Type B pancreatic cell (in vitro differentiated cells): Measurements from ENCODE around the gene GJB5. TPM values are rescaled to one million over a fixed set of nuclear protein-coding genes. Genes with fewer than 3 reads are reported as not detected.

Experiments
- DNase-seq: peaks from one replicate; pipeline ENCODE4 v3.0.0; 2021; ENCODE audit warnings: mixed read lengths; ENCODE audit not compliant: unreplicated experiment; ENCODE audit errors: extremely low spot score
- H3K27ac Mint-ChIP-seq: 2 replicates; pipeline ENCODE4 v1.8.0; 2021; ENCODE audit warnings: mild to moderate bottlenecking, mixed read lengths
- H3K27me3 Mint-ChIP-seq: 2 replicates; pipeline ENCODE4 v1.8.0; 2021; ENCODE audit warnings: mixed read lengths
- H3K36me3 Mint-ChIP-seq: 2 replicates; pipeline ENCODE4 v1.8.0; 2021; ENCODE audit warnings: mixed read lengths
- H3K4me1 Mint-ChIP-seq: one replicate; pipeline ENCODE4 v1.8.0; 2021; ENCODE audit warnings: mixed read lengths; ENCODE audit not compliant: unreplicated experiment
- H3K4me3 Mint-ChIP-seq: 2 replicates; pipeline ENCODE4 v1.8.0; 2021; ENCODE audit warnings: mild to moderate bottlenecking, mixed read lengths
- H3K9me3 Mint-ChIP-seq: 2 replicates; pipeline ENCODE4 v1.8.0; 2021; ENCODE audit warnings: mixed read lengths
- CTCF ChIP-seq: fragments of 200-600 bp; sonication (generic); conservative IDR thresholded peaks from 2 replicates; pipeline ENCODE4 v1.5.0; 2021; ENCODE audit warnings: antibody characterized with exemption, mild to moderate bottlenecking
- total RNA-seq: library from RNA; stranded (reverse); gene quantifications from 2 replicates; pipeline ENCODE4 v1.2.1, GENCODE V29; 2021; ENCODE audit warnings: low replicate concordance

Gene GJB5
- total RNA-seq, 1 donor from 2014 or later = 2.0 TPM

GRCh38 chr1:34750610-34751009 is 4.2 kb upstream of the GJB5 start:
- Mint-ChIP-seq H3K4me3 (no peak overlapping the region), H3K4me1 (no peaks in the 10 kb centered on the region), H3K27me3 (peaks cover 33% of the 10 kb centered on the region), H3K27ac (no peak overlapping the region), H3K9me3 (peaks cover 6% of the 10 kb centered on the region), H3K36me3 (no peaks in the 10 kb centered on the region)
- DNase-seq = no peak
- TF ChIP-seq CTCF = no peak

- DNase-seq = no peak
- H3K4me3 Mint-ChIP-seq = no peak overlapping the region
- no peak overlapping the region for H3K27ac Mint-ChIP-seq
- H3K9me3 Mint-ChIP-seq = peaks cover 6% of the 10 kb centered on the region
- no peaks in the 10 kb centered on the region for H3K36me3 Mint-ChIP-seq
- H3K27me3 Mint-ChIP-seq = peaks cover 26% of the 10 kb centered on the region
- no peaks in the 10 kb centered on the region for H3K4me1 Mint-ChIP-seq
- TF ChIP-seq CTCF = no peak
These were observed 1.7 kb upstream of the GJB5 start for GRCh38 chr1:34753163-34753562.

GRCh38 chr1:34755961-34756360 is 1.1 kb downstream of the GJB5 start:
- H3K27ac Mint-ChIP-seq = no peak overlapping the region
- H3K36me3 Mint-ChIP-seq = no peaks in the 10 kb centered on the region
- H3K4me1 Mint-ChIP-seq = no peaks in the 10 kb centered on the region
- H3K9me3 Mint-ChIP-seq = peaks cover 6% of the 10 kb centered on the region
- TF ChIP-seq CTCF = no peak
- DNase-seq = no peak
- H3K4me3 Mint-ChIP-seq = no peak overlapping the region
- peaks cover 11% of the 10 kb centered on the region for H3K27me3 Mint-ChIP-seq

GRCh38 chr1:34757386-34757785 is 2.5 kb downstream of the GJB5 start:
- no peaks in the 10 kb centered on the region for H3K4me1 Mint-ChIP-seq
- no peak overlapping the region for H3K27ac Mint-ChIP-seq
- peaks cover 6% of the 10 kb centered on the region for H3K9me3 Mint-ChIP-seq
- peaks cover 9% of the 10 kb centered on the region for H3K27me3 Mint-ChIP-seq
- H3K36me3 Mint-ChIP-seq = no peaks in the 10 kb centered on the region
- TF ChIP-seq CTCF = no peak
- no peak overlapping the region for H3K4me3 Mint-ChIP-seq
- no peak for DNase-seq

GRCh38 chr1:34758751-34759150 is 3.9 kb downstream of the GJB5 start:
- H3K27ac Mint-ChIP-seq = no peak overlapping the region
- H3K9me3 Mint-ChIP-seq = peaks cover 2% of the 10 kb centered on the region
- H3K4me1 Mint-ChIP-seq = no peaks in the 10 kb centered on the region
- no peak overlapping the region for H3K4me3 Mint-ChIP-seq
- peaks cover 21% of the 10 kb centered on the region for H3K27me3 Mint-ChIP-seq
- no peak for DNase-seq
- no peaks in the 10 kb centered on the region for H3K36me3 Mint-ChIP-seq
- no peak for TF ChIP-seq CTCF
